ENCODE results near the gene ETV3L. TPM values are rescaled to one million over a fixed set of nuclear protein-coding genes. Genes with fewer than 3 reads are reported as not detected.

ETV3L gene
- total RNA-seq, 1 donor: not detected

DNA sequence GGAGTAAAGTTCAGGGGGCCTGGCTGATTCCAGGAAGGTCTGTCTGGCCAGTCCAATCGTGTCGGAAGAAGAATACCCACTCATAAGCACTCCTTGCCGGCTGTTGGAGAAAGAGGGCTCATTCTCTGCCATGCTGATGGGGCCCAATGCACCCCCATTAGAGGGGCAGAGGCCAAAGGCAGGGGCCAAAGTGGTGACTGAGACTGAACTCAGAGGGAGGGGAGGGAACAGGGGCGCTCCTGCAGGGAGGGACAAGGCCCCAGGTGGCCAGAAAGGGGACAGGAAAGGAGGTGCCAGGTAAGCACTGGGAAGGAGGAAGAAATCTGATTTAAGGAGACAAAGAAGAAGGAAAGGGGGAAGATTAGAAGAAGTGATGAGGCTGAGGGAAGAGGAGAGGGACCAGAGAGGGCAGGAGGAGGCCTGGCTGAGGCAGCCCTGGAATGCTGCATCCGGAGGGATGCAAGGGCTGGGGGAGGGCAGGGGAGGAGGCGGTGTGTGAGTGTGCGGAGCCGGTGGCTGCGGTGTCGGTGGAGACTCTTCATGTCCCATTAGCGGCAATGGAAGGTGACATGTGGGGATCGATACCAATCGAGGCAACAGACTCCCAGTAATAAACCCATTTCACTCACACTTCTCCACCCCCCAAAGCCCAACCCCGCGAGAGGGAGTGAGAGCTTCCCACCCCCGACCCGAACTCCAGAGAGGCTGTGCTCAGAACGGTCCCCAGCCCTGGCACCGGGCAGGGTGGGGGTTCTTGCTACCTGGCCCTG lies 12.0 kb upstream of the ETV3L start:
- peak; percentile 79 for DNase-seq (ENCODE audit: insufficient read length, low spot score, missing footprints)

DNA sequence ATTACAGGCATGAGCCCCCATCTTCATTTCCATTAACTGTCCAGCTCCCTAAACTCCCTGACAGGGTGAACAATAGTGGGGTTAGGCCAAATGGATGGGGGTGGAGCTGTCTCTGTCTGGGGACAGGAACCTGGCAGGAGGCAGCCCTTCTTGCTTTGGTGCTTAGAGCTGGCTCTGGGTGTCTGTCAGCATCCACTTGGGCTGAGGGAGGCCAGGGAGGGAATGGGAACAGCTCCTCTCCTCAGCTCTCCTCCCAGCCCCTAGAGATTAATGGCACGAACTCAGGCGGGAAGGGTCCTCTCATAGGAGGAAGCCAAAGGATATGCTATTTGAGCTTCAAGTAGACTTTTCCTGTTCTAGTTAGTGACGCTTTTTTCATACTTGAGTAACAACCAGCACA lies 11.1 kb upstream of the ETV3L start:
- TF ChIP-seq, protein P1, sequence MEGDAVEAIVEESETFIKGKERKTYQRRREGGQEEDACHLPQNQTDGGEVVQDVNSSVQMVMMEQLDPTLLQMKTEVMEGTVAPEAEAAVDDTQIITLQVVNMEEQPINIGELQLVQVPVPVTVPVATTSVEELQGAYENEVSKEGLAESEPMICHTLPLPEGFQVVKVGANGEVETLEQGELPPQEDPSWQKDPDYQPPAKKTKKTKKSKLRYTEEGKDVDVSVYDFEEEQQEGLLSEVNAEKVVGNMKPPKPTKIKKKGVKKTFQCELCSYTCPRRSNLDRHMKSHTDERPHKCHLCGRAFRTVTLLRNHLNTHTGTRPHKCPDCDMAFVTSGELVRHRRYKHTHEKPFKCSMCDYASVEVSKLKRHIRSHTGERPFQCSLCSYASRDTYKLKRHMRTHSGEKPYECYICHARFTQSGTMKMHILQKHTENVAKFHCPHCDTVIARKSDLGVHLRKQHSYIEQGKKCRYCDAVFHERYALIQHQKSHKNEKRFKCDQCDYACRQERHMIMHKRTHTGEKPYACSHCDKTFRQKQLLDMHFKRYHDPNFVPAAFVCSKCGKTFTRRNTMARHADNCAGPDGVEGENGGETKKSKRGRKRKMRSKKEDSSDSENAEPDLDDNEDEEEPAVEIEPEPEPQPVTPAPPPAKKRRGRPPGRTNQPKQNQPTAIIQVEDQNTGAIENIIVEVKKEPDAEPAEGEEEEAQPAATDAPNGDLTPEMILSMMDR (IDR thresholded peaks at IDR 0.05; ENCODE audit: extremely low read depth, low read depth, low read length): no peak
- Histone ChIP-seq H3K79me2 (ENCODE audit: insufficient read depth, low read length) (no peaks in the 10 kb centered on the region), H3K27me3 (ENCODE audit: insufficient read depth, low read length) (peaks cover 32% of the 10 kb centered on the region), H2AFZ (ENCODE audit: low read length) (no peak overlapping the region), H4K20me1 (ENCODE audit: insufficient read depth, low read length) (no peaks in the 10 kb centered on the region), H3K4me3 (ENCODE audit: insufficient read depth, low read length) (no peak overlapping the region), H3K36me3 (ENCODE audit: insufficient read depth, low read length) (no peaks in the 10 kb centered on the region), H3K4me1 (ENCODE audit: insufficient read depth, low read length) (peaks cover 11% of the 10 kb centered on the region), H3K9me3 (ENCODE audit: low read depth, low read length) (no peaks in the 10 kb centered on the region), H3K27ac (ENCODE audit: low read depth, low read length) (no peak overlapping the region), H3K4me2 (ENCODE audit: insufficient read depth, low read length) (no peak overlapping the region)
- DNase-seq (ENCODE audit: insufficient read length, low spot score, missing footprints): no peak

More for the DNA sequence above, 12.0 kb upstream of the ETV3L start:
- Histone ChIP-seq H3K9me3 (ENCODE audit: low read depth, low read length) (no peaks in the 10 kb centered on the region), H3K27me3 (ENCODE audit: insufficient read depth, low read length) (peaks cover 34% of the 10 kb centered on the region), H4K20me1 (ENCODE audit: insufficient read depth, low read length) (no peaks in the 10 kb centered on the region), H3K4me3 (ENCODE audit: insufficient read depth, low read length) (no peak overlapping the region), H3K79me2 (ENCODE audit: insufficient read depth, low read length) (no peaks in the 10 kb centered on the region), H3K27ac (ENCODE audit: low read depth, low read length) (no peak overlapping the region), H2AFZ (ENCODE audit: low read length) (no peak overlapping the region), H3K4me2 (ENCODE audit: insufficient read depth, low read length) (no peak overlapping the region), H3K4me1 (ENCODE audit: insufficient read depth, low read length) (peaks cover 4% of the 10 kb centered on the region), H3K36me3 (ENCODE audit: insufficient read depth, low read length) (no peaks in the 10 kb centered on the region)
- TF ChIP-seq, protein P1 (IDR thresholded peaks at IDR 0.05; ENCODE audit: extremely low read depth, low read depth, low read length): no peak

DNA sequence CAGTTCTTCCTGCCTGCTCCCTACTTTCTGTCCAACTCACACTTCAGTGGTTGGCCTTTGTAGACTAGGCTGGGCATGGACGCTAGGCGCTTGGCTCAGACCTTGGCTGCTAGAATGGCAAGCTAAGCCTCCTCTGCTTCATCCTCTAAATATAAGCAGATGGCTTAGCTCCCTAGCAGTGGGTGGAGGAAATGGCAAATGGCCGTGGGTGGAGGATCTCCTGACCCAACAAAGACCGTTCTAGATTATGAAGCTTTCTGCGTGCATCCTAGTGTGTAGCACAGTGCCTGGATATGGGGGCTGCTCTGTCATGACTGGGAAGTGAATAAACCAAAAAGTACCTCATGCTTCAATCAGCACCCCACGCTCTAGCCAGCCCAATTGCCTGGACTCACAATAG lies 10.4 kb upstream of the ETV3L start:
- H3K4me2 ChIP-seq (ENCODE audit: insufficient read depth, low read length): no peak overlapping the region
- H3K4me1 ChIP-seq (ENCODE audit: insufficient read depth, low read length): peaks cover 13% of the 10 kb centered on the region
- no peaks in the 10 kb centered on the region for H4K20me1 ChIP-seq (ENCODE audit: insufficient read depth, low read length)
- peaks cover 32% of the 10 kb centered on the region for H3K27me3 ChIP-seq (ENCODE audit: insufficient read depth, low read length)
- no peak overlapping the region for H3K27ac ChIP-seq (ENCODE audit: low read depth, low read length)
- H2AFZ ChIP-seq (ENCODE audit: low read length): no peak overlapping the region
- H3K36me3 ChIP-seq (ENCODE audit: insufficient read depth, low read length): no peaks in the 10 kb centered on the region
- no peak overlapping the region for H3K4me3 ChIP-seq (ENCODE audit: insufficient read depth, low read length)
- H3K9me3 ChIP-seq (ENCODE audit: low read depth, low read length): no peaks in the 10 kb centered on the region
- DNase-seq (ENCODE audit: insufficient read length, low spot score, missing footprints): no peak
- no peaks in the 10 kb centered on the region for H3K79me2 ChIP-seq (ENCODE audit: insufficient read depth, low read length)
- TF ChIP-seq, protein P1 (IDR thresholded peaks at IDR 0.05; ENCODE audit: extremely low read depth, low read depth, low read length): no peak

DNA sequence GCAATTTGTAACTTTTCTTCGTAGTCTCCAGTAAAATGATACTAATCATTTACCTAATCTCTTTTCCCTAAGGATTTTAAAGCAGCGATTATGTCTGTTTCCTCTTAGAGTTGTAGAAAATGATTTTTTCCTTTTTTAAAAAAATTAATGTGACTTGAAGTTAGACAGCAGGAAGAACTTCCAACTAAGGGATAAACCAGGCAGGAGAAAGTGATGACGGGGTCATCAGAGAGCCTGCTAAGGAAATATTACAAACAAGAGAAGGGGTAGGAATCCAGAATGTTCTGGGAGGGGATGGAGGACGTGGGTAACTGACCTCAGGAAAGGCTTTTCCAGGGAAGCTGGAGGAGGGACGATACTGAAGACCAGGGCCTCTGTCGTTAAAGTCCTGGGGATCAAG lies 8.8 kb upstream of the ETV3L start:
- H3K36me3 ChIP-seq (ENCODE audit: insufficient read depth, low read length): no peaks in the 10 kb centered on the region
- no peak overlapping the region for H3K27ac ChIP-seq (ENCODE audit: low read depth, low read length)

More for the DNA sequence above, 8.8 kb upstream of the ETV3L start:
- TF ChIP-seq, protein P1 (IDR thresholded peaks at IDR 0.05; ENCODE audit: extremely low read depth, low read depth, low read length): no peak
- H3K27me3 ChIP-seq (ENCODE audit: insufficient read depth, low read length): peaks cover 23% of the 10 kb centered on the region
- peaks cover 20% of the 10 kb centered on the region for H3K4me1 ChIP-seq (ENCODE audit: insufficient read depth, low read length)
- DNase-seq (ENCODE audit: insufficient read length, low spot score, missing footprints): no peak
- no peak overlapping the region for H3K4me2 ChIP-seq (ENCODE audit: insufficient read depth, low read length)
- H3K4me3 ChIP-seq (ENCODE audit: insufficient read depth, low read length): no peak overlapping the region
- H3K9me3 ChIP-seq (ENCODE audit: low read depth, low read length): no peaks in the 10 kb centered on the region
- no peak overlapping the region for H2AFZ ChIP-seq (ENCODE audit: low read length)
- no peaks in the 10 kb centered on the region for H4K20me1 ChIP-seq (ENCODE audit: insufficient read depth, low read length)
- no peaks in the 10 kb centered on the region for H3K79me2 ChIP-seq (ENCODE audit: insufficient read depth, low read length)

Data from osteoblast (primary cell).